A673 (cell line): Measurements from ENCODE around the gene ZFAND4. TPM values are rescaled to one million over a fixed set of nuclear protein-coding genes. Genes with fewer than 3 reads are reported as not detected.
"Not testable (repeated sequence)": the region's sequence is repeated elsewhere in the genome, so short reads cannot be mapped to it uniquely, and the experiment has no call there.

Experiments used
- BruUV-seq: library from RNA; stranded (reverse); fragments of 400-500 nt; replicated peaks from 2 replicates; lab custom pipeline; 2021; lab: Mats Ljungman, UMichigan
- CTCF ChIA-PET: fragments of 300-600 bp; sonication (Branson Sonifier 250); formaldehyde crosslinking; loops from one replicate; lab custom pipeline; 2022; ENCODE audit warnings: antibody characterized with exemption; lab: Charles Lee
- POLR2A ChIA-PET: fragments of 300-600 bp; sonication (Branson Sonifier 250); formaldehyde crosslinking; loops from one replicate; lab custom pipeline; 2022; ENCODE audit warnings: antibody characterized with exemption; ENCODE audit not compliant: low non-redundant PET; lab: Charles Lee
- DNase-seq: peaks from one replicate; pipeline ENCODE4 v3.0.0-alpha.2; 2015; ENCODE audit warnings: low spot score
- H3K27ac ChIP-seq: fragments of 200-600 bp; sonication (generic); 2 replicates; pipeline ENCODE4 v1.5.1; 2016; ENCODE audit warnings: mixed run types, low read depth, mild to moderate bottlenecking, mixed read lengths, antibody characterized with exemption, low read length; ENCODE audit not compliant: poor library complexity, severe bottlenecking
- H3K27me3 ChIP-seq: fragments of 200-600 bp; sonication (generic); replicated peaks from 2 replicates; pipeline ENCODE4 v1.6.1; 2017; ENCODE audit warnings: mixed run types, low read depth, mild to moderate bottlenecking, mixed read lengths, antibody characterized with exemption, low read length; ENCODE audit not compliant: insufficient read depth, poor library complexity
- H3K36me3 ChIP-seq: fragments of 200-600 bp; sonication (generic); 2 replicates; pipeline ENCODE4 v1.6.1; 2016; ENCODE audit warnings: mixed run types, mild to moderate bottlenecking, mixed read lengths, antibody characterized with exemption, low read length; ENCODE audit not compliant: insufficient read depth, poor library complexity, severe bottlenecking
- H3K4me1 ChIP-seq: fragments of 200-600 bp; sonication (generic); 2 replicates; pipeline ENCODE4 v1.6.1; 2017; ENCODE audit warnings: mixed run types, mild to moderate bottlenecking, mixed read lengths, antibody characterized with exemption, low read length; ENCODE audit not compliant: insufficient read depth, poor library complexity, severe bottlenecking
- H3K4me3 ChIP-seq: fragments of 200-600 bp; sonication (generic); 2 replicates; pipeline ENCODE4 v1.5.1; 2016; ENCODE audit warnings: low read depth, mixed run types, mild to moderate bottlenecking, mixed read lengths, low read length; ENCODE audit not compliant: poor library complexity, severe bottlenecking
- H3K9me3 ChIP-seq: fragments of 200-600 bp; sonication (generic); 2 replicates; pipeline ENCODE4 v1.6.1; 2016; ENCODE audit warnings: mixed run types, low read depth, mild to moderate bottlenecking, mixed read lengths, antibody characterized with exemption, low read length; ENCODE audit not compliant: poor library complexity, severe bottlenecking
- CTCF ChIP-seq: fragments of 300-800, 200-600 bp; sonication (generic); conservative IDR thresholded peaks from 2 replicates; pipeline ENCODE4 v1.5.1; 2017; ENCODE audit warnings: low read depth, mild to moderate bottlenecking, antibody characterized with exemption, low read length, moderate library complexity, mixed read lengths
- EZH2 ChIP-seq: fragments of 200-600 bp; sonication (generic); IDR thresholded peaks from 2 replicates; pipeline ENCODE4 v1.6.1; 2017; ENCODE audit warnings: borderline replicate concordance, low read depth, mild to moderate bottlenecking, mixed read lengths, antibody characterized with exemption, low read length; ENCODE audit not compliant: poor library complexity, severe bottlenecking
- intact Hi-C: fragments of 100-400 bp; cut with micrococcal nuclease; formaldehyde crosslinking; loops from one replicate; pipeline ENCODE4 v1.10.0; 2022; ENCODE audit not compliant: unreplicated experiment
- total RNA-seq: library from RNA; stranded (reverse); gene quantifications from 2 replicates; pipeline ENCODE4 v1.2.3, GENCODE V29; 2021

Gene ZFAND4
- total RNA-seq, 1 experiment from 2014 or later: 9.2 TPM

GRCh38 chr10:45602082-45602730 is 70.4 kb downstream of the ZFAND4 start:
- POLR2A ChIA-PET: no interaction called here
- intact Hi-C loops: no loop called here
- Histone ChIP-seq H3K4me3 (no peak overlapping the region), H3K9me3 (no peaks in the 10 kb centered on the region), H3K27ac (no peak overlapping the region), H3K27me3 (peaks cover 23% of the 10 kb centered on the region), H3K36me3 (no peaks in the 10 kb centered on the region), H3K4me1 (no peaks in the 10 kb centered on the region)
- no peak for DNase-seq
- BruUV-seq: no TSS peak
- no peak for TF ChIP-seq CTCF
- TF ChIP-seq EZH2: no peak
- CTCF ChIA-PET: no interaction called here

- intact Hi-C loops, POLR2A ChIA-PET, BruUV-seq, H3K4me3 ChIP-seq, H3K9me3 ChIP-seq, CTCF ChIA-PET, DNase-seq, H3K4me1 ChIP-seq, H3K27ac ChIP-seq, H3K36me3 ChIP-seq: not testable (repeated sequence)
- H3K27me3 ChIP-seq: peaks cover 23% of the 10 kb centered on the region
These were observed 71.2 kb downstream of the ZFAND4 start for GRCh38 chr10:45601254-45601930.

- intact Hi-C loops, H3K4me1 ChIP-seq, CTCF ChIA-PET, BruUV-seq, DNase-seq, H3K4me3 ChIP-seq, H3K9me3 ChIP-seq, POLR2A ChIA-PET, H3K27ac ChIP-seq, H3K36me3 ChIP-seq: not testable (repeated sequence)
- peaks cover 23% of the 10 kb centered on the region for H3K27me3 ChIP-seq
These were observed 72.0 kb downstream of the ZFAND4 start for GRCh38 chr10:45600337-45601253.

- Histone ChIP-seq H3K4me1 (no peaks in the 10 kb centered on the region), H3K27me3 (peaks cover 23% of the 10 kb centered on the region), H3K36me3 (no peaks in the 10 kb centered on the region), H3K27ac (no peak overlapping the region), H3K9me3 (no peaks in the 10 kb centered on the region), H3K4me3 (no peak overlapping the region)
- no peak for DNase-seq
- CTCF ChIA-PET: no interaction called here
- no peak for TF ChIP-seq CTCF
- no peak for TF ChIP-seq EZH2
- intact Hi-C loops: no loop called here
- BruUV-seq: no TSS peak
- POLR2A ChIA-PET: no interaction called here
These were observed 72.9 kb downstream of the ZFAND4 start for GRCh38 chr10:45599646-45600045.
